GM19324 (cell line): Measurements from ENCODE around the gene SSH2.
"Not testable (repeated sequence)": the region's sequence is repeated elsewhere in the genome, so short reads cannot be mapped to it uniquely, and the experiment has no call there.

Source experiments
- ATAC-seq: cut with Tn5 transposase; IDR thresholded peaks from one replicate; pipeline ENCODE4 v1.9.1; 2021; ENCODE audit warnings: mild to moderate bottlenecking, moderate library complexity; ENCODE audit not compliant: unreplicated experiment, low FRiP score

The SSH2 gene

GRCh38 chr17:29929533-29930408, at the start of gene SSH2:
SSH2 (minus strand) TSS chr17:29930228; CDS start chr17:29930000, 228 bp downstream.
- peak; percentile 82 for ATAC-seq

GRCh38 chr17:29977836-29978235, 47.8 kb upstream of the SSH2 start:
- ATAC-seq = no peak

- no peak for ATAC-seq
Observed at GRCh38 chr17:29973005-29973404, 43.0 kb upstream of the SSH2 start.

- no peak for ATAC-seq
Observed at GRCh38 chr17:29972277-29972676, 42.2 kb upstream of the SSH2 start.

GRCh38 chr17:29968271-29968670, 38.2 kb upstream of the SSH2 start:
- ATAC-seq = no peak

GRCh38 chr17:29962656-29963055, 32.6 kb upstream of the SSH2 start:
- ATAC-seq = no peak

GRCh38 chr17:29959658-29960337, 29.8 kb upstream of the SSH2 start:
- ATAC-seq = no peak

GRCh38 chr17:29958947-29959657, 29.1 kb upstream of the SSH2 start:
- ATAC-seq = no peak

GRCh38 chr17:29957488-29957887, 27.5 kb upstream of the SSH2 start:
- ATAC-seq = not testable (repeated sequence)

- ATAC-seq = no peak
Observed at GRCh38 chr17:29956225-29956624, 26.2 kb upstream of the SSH2 start.

GRCh38 chr17:29954405-29954804, 24.4 kb upstream of the SSH2 start:
- ATAC-seq = no peak

GRCh38 chr17:29949696-29950095, 19.7 kb upstream of the SSH2 start:
- ATAC-seq = no peak

GRCh38 chr17:29948448-29949215, 18.6 kb upstream of the SSH2 start:
- ATAC-seq = no peak

GRCh38 chr17:29945281-29945680, 15.3 kb upstream of the SSH2 start:
- ATAC-seq = no peak

- no peak for ATAC-seq
Observed at GRCh38 chr17:29941334-29941733, 11.3 kb upstream of the SSH2 start, which contains the start of gene EFCAB5. EFCAB5 (plus strand) TSS chr17:29941634; CDS start chr17:29941797, 163 bp downstream.

- no peak for ATAC-seq
Observed at GRCh38 chr17:29936724-29937123, 6.7 kb upstream of the SSH2 start.

GRCh38 chr17:29935909-29936308, 5.9 kb upstream of the SSH2 start:
- not testable (repeated sequence) for ATAC-seq

- no peak for ATAC-seq
Observed at GRCh38 chr17:29933379-29933778, 3.4 kb upstream of the SSH2 start.

- peak; percentile 32 for ATAC-seq
Observed at GRCh38 chr17:29931231-29931932, 1.4 kb upstream of the SSH2 start.
